A172 (cell line): Measurements from ENCODE around the gene UMODL1. TPM values are rescaled to one million over a fixed set of nuclear protein-coding genes. Genes with fewer than 3 reads are reported as not detected.

ENCODE experiments used
- DNase-seq: peaks from one replicate; pipeline ENCODE4 v3.0.0-alpha.2; 2015; ENCODE audit warnings: low spot score
- total RNA-seq: library from RNA; depleted of rRNA; stranded (reverse); fragments of >200 nt; shearing (Covaris generic); gene quantifications from 2 replicates; pipeline ENCODE4 v1.2.3, GENCODE V29; 2014

Gene UMODL1
- total RNA-seq, 1 experiment from 2014 or later: not detected

DNA sequence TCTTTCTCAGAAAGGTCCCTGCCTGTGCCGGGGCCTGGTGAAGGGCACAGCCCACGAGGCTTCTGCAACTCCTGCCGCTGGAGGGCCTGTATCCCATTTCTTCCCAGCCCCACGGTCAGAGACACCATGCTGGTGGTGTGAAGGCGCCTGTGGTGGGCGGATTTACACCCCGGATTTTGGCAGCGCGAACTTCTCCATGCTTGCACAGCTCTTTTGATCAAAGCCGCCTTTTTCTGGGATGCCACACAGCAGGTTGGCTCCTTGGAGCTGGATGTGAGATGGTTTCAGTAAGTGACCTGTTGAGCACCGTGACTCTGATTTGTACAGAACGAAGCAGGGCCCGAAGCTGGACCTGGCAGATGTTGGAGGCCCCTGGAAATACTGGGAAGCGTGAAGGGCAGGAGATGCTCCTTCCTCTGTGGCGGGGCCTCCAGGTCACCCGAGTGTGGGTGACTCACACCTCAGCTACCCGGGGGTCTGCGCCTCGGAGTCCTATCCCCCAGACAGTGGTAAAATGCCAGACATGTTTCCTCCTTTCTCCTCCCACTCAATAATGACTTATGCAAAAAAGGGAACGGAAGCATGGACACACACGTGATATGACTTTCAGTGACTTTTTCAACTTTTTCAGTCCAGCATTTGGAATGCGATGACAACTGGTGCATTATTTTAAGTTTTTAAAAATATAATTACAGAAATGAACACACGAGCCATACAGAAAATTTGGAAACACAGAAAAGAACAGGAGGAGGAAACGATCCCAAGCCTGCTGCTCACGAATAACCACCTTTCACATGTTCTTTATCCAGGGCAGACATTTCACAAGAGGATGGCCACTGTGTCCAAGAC lies 9.0 kb downstream of the UMODL1 start:
- DNase-seq: no peak

DNA sequence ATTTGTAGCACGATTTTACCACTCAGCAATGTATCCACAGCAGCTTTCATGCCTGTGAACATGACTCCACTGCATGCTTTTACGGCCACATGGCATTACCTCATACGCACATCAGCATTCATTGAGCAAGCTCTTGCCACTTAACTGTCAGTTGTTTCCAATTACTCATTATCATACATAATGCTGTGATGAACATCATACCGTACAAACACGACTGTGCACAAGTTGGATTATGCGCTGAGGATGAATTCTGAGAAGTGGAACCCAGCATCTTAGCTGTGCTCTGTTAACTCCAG lies 9.6 kb downstream of the UMODL1 start:
- DNase-seq: no peak

DNA sequence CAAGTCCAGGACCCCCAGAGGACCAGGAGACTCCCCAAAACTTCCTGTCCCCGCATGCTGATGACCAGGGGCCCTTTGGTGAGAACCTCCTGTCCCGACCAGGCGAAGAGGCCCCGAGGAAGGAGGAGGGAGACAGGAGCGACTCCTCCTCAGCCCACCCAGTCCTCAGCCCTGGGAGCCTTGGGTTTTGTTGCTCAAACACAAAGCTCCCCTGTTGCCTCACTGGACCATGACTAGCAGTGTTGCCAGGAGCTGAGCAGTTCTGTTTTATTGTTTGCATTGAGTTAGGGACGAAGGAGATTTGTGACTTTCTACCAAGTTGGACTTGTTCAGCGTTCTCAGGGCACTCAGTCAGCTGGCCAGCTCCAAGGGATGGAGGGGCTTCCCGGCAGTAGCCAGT lies 10.0 kb downstream of the UMODL1 start:
- DNase-seq: no peak

DNA sequence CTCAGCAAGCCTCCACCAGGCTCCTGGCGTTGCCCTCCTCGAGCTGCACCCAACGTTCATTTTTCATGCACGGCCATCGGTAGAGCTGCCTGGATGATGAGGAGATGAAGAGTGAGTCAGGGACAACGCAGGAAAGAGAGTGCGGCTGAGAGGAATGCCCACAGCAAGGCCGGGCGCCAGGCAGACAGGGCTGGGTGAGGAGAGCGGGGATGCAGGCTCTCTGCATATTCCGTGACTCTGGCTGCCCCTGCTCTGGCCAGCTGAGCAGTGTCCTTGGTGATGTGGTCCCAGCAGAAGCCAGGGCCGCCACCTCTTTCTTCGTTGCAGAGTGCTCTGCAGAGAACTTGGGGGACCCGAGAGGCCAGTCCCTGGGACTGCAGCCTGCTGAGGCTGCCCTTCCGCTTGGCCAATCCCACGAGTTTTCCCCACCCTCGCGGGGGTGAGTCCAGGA lies 10.8 kb downstream of the UMODL1 start:
- DNase-seq: peak; percentile 11

DNA sequence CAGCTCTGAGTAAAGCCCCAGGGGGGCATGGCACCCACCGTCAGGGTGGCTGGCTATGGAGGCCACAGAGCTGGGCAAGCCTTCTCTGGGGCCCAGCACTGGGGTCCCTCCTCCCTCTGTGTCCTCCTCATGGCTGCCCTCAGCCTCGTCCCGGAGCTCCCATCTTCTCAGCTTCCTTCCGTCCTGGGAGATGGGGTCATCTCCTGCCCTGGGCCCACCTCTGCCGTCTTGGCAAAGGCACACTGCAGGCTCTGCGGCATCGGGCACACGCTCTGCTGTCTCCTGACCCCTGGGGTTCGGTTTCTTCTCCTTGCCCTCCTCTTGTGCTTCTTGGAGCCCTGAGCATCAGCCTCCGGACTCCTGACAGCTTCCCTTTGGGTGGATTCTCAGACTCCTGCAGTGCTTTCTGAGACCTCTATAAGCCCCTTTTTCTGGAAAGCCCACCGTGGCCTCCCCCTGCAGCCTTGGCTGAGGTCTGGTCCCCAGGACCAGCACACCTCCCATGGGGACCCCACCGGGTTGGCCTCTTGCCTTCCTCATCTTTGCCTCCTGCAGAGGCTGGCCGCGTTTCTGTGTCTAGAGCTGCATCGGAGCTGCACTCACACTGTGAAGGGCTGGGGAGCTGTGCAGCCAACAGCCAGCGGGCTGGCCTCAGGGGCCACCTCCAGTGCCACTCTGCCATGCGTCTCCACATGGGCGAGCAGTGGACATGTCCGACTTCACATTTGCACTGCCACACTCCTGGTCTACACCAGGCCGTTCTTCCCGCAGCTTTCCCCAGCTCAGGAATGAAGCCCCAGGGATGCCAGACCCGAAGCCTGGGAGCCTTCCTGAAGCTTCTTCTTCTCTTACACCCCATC lies 11.6 kb downstream of the UMODL1 start:
- no peak for DNase-seq

DNA sequence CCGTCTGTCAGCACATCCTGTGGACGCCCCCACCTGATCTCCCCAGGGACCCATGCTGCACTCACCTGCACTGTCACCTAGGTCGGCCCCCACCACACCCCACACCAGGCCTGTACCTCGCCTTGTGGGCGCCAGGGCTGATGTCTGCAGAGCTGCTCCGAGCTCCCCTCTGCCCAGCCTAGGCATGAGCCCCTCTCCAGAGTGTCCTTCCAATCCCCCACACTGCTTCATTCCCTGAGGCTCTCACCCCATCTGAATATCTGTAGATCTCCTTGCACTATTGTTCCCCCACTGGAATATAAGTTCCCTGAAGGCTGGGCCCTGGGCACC lies 12.2 kb downstream of the UMODL1 start:
- no peak for DNase-seq

DNA sequence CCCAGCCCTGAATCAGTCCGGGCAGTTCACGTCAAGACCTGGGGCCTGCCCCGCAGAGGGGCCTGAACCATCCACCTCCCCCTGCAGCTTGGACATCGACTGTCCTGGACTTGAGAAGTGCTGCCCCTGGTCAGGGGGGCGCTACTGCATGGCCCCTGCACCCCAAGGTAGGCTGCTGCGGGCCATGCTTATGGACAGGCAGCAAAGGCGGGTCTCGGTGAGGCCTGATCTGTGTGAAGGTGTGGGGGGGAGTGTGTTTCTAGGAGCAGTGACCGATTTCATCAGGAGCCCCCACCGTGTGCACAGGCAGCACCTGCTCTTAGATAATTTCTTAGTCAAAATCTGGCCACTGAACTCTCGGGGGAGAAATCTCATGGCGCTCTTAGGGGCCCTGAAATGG lies 13.0 kb downstream of the UMODL1 start:
- no peak for DNase-seq

DNA sequence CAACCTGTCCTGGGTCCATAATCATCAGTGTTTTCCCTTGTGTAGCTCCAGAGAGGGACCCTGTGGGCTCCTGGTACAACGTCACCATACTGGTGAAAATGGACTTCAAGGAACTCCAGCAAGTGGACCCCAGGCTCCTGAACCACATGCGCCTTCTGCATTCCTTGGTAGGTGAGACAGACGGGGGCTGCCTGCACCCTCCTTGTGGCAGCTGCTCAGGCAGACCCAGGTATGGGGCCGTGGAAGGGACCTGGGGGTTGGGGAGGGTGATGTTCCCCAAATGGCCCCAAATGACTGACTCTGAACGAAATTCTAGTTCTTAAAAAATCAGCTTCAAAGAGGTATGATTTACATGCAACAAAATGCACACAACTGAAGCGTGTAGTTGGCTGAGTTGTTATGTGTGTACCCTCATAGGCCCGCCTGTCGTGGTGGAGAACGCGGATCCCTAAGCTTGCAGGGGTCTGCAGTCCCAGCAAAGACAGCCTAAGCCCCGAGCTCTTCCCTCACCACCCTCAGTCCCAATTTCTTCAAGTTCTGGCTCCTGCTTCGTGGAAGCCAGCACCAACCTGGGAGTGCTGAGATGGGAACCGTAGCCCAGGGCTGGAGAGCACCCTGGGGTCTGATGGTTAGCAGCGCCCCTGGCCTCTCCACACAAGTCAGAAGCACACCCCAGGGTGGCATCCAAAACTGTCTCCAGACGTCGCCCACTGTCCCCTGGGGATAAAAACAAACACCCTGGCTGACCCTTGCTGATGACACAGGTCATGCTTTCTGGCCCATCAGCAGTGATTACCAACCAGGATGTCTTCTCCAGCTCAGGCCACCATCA lies 14.3 kb downstream of the UMODL1 start:
- no peak for DNase-seq

DNA sequence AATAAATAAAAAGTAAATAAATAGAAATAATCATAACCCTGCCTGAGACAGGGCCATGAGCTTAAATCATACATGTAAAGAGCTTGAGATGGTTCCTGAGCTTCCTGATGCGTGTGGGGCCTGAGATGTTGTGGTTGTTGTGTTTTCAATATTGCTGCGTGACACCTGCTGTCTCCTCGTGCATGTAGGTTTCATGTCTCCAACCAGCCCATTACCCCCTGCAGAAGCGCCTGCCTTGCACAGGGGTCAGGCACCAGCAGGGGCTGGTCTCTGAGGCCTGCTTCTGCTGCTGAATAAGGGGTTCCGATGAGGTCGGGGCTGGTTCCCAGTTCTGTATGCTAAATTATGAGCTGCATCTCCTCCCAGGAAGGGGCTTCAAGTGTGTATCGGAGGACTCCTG lies 15.9 kb downstream of the UMODL1 start:
- DNase-seq: no peak

DNA sequence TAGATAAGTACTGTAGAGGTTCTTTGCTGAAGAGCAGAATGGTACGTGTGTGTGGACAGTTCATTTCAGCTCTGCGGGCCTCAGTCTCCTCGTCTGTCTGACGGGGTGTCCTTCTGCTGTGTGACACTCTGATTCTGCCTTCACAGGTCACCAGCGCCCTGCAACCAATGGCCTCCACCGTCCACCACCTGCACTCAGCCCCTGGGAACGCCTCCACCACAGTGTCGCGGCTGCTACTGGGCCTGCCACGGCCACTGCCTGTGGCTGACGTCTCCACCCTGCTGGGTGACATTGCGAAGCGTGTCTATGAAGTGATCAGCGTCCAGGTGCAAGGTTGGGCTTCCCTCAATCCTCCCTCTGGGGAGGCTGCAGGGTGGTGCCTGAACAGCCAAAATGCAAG lies 17.0 kb downstream of the UMODL1 start:
- no peak for DNase-seq

DNA sequence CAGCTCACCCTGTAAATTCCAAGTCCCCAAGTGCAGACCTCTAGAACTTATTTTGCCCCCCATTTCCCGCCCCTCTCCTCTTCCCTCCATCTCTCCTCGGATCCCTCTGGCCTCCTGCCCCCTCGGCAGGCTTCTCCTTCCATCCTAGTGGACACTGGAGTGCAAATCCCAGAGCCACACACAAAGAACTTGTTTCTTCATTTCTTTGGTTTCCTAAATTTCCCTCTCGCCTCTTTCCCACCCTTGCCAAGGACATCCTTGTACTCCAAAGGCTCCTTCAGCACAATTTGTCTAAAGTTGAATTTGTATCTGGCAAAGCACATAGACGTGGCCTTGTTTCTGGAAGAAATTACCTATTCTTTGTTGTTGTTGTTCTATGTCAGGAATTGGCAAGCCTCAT lies 17.5 kb downstream of the UMODL1 start:
- no peak for DNase-seq

DNA sequence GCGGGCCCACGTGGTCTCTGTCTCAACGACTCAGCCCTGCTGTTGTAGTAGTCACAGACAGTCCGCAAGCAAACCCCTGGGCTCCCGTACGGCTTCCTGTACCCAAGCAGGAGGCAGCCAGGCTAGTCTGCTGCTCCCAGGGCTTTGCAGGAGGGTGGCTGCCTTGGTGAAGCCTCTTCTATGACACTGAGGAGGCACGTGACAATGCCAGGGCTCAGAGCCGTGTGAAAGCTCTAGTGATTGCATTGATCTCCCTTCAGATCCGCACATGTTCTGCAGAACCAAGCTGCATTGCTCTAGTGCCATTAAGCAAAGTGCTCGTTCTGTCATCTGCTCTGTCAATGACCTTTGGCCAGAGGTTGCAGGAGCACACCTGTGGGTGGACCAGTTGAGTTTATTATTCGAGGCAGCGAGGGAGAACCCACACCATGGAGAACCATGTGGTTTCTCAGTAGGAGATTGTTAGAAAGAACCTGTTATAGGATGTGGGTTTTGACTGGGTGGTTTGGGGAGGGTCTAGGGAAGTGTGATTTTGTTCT lies 18.0 kb downstream of the UMODL1 start:
- no peak for DNase-seq

DNA sequence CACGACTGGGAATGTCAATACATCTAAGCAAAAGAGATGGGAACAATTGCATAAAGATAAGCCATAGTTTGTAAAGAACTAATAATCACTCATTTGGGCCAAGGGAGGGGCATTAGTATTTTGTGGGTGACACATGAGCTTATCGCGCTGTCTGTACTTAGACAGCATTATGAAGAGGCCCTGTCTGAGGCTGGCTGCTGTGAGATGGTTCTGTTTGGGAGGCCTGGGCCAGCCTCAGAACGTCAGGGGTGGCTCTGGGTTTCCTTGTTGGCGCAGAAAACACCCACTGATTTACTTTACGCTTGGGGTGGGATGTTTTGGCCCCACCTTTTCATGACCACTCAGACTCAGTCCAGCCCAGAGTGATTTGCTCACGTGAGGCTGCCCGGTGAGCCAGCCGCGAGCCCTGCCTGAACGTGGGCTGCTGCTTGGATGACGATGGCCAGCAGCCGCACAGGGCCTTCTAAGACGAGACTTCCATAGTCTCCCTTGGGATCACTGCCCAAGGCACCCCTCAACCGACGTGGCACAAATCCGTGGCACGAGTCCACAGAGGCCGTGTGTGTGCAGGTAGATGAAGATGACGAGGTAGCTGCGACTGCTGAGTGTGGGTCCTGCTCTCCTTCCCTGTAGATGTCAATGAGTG lies 18.7 kb downstream of the UMODL1 start:
- no peak for DNase-seq

DNA sequence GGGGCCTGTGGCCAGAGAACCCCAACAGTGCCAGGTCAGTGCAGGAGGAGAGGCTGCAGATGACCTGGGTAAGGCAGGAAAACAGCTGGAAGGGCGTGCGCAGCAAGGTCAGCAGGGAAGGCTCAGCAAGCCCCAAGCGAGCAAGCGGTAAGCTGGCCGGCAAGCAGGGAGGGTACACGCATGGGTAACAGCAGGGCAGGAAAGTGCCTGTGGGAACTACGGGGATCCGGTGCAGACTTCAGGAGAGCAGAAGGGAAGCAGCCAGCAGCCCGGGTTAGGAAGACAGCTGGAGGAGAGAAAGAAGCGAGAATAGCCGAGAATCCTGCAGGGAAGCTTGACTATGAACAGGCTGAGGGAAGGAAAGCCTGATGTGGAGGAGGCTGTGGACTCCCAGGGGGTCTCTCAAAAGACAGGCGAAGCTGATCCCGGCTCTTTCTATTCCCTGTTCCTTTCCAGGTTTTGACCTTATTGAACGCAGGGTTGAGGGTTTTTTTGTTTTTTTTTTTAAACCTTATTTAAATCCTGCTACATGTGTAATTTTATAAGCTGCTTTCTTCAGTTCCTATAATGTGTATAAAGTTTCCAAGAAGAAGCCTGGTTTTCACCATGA lies 20.9 kb downstream of the UMODL1 start:
- no peak for DNase-seq

DNA sequence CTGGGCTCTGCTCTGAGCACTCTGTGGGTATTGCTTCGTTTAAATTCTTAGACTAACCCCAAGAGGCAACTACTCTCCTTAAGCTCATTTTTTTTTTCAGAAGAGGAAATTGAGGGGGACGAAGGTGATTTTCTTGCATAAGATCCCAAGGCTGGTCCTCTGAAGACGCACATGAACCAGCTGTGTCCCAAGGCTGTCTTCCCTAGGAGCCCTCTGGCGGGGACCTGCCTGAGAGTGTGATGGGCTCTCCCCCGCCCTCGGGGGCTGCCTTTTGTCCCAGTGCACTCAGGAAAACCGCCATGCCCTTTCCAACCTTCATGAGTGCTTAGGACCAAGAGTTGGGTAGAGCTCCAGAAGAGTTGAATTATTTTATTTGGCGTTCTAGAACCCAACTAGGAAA lies 21.7 kb downstream of the UMODL1 start:
- DNase-seq: no peak

DNA sequence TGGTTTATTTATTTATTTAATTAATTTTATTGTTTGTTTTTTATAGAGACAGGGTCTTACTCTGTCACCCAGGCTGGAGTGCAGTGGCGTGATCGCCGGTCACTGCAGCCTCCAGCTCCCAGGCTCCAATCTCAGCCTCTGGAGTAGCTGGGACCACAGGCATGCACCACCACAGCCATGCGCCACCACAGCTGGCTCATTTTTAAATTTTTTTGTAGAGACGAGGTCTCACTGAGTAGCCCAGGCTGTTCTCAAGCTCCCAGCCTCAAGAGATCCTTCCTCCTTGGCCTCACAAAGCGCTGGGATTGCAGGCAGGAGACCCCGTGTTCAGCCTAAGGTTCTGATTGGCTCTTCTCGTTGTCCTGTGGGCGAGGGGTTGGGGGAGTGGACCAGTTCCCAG lies 22.1 kb downstream of the UMODL1 start:
- DNase-seq: no peak

DNA sequence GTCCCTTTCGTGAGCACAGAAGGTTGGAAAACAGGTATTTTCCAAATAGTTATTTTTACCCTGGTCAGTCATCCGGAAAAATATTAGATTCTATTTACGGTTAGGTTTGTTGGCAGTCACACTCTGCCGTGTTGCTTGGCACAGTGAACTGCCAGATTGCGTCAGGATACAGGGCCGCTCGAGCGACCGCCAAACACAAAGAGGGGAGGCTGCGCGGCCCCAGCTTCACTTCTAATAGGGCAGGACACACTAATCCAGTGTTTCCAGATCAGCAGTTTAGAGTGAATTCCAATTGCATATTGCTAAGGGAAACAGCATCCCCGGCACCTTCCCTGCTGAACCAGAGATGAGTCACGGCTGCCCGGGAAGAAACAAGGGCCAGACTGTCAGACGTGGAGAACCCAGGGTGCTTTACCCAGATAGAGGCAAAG lies 22.9 kb downstream of the UMODL1 start:
- peak; percentile 91 for DNase-seq

DNA sequence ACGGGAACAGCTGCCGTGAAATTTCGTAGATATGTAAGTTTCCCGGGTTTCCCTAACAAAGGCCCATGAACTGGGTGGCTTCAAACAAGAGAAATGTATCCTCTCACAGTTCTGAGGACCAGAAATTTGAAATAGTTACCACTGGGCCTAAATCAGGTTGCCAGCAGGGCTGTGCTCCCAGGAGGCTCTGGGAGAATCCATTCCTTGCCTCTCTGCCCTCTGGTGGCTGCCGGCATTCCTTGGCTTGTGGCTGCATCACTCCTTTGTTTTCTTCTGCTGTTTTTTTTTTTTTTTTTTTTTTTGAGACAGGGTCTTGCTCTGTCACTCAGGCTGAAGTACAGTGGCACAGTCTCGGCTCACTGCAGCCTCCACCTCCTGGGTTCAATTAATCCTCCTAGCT lies 23.7 kb downstream of the UMODL1 start:
- no peak for DNase-seq

DNA sequence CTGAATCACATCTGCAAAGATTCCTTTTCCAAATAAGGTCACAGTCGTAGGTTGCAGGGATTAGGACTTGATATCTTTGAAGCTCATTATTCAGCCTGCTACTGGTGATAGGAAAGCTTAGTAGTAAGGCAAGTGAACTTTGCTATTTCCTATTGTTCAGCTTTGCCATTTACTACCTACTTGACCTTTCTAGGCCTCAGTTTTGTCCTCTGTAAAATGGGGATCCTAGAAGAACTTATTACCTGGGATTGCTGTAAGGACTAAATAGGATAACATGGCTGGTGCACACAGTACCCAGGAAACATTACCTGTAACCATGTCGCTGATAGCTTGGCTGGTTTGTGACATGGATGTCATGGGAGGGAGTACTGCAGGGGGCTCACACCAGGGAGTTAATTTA lies 24.5 kb downstream of the UMODL1 start:
- DNase-seq: no peak

DNA sequence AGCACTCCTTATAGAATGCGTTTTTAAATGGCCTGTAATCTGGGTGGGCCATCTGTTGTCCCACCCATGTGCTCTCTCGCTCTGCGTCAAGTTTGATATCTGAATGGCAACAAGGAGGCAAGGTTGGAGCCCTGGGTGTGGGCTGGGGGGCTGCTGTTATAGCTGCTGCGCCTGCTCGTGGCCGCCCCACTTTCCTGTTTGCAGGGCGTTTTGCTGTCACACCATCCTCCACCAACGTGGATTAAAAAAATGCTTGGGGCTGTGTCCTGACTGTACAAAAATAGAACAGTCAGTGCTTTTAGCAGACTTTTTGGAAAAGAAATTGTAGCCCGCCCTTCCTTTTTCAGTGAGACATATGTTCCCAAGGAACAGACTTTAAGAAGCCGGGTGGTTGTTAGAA lies 25.4 kb downstream of the UMODL1 start:
- no peak for DNase-seq

DNA sequence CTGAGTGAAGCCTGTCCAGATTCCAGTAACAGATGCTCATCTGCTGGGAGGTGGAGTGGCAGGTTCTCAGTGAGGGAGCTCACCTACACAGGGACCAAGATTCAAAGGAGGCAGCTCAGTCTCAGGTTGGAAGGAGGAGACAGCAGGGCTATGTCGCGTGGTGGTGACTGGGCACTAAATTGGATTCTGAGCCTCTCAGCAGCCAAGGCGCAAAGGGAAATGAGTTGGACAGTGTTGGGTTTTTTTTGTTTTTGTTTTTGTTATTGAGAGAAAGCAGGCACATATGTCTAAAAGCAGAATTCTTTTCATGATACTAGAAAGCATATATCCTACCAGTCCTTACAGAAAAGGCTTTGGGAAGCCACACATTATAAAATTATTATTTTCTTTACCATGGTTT lies 26.2 kb downstream of the UMODL1 start:
- DNase-seq: peak; percentile 25
